ENCODE data around the gene PITX2.
"Not testable (repeated sequence)": the region's sequence is repeated elsewhere in the genome, so short reads cannot be mapped to it uniquely, and the experiment has no call there.

Gene PITX2

GRCh38 chr4:110611968-110612447 lies 10.9 kb downstream of the PITX2 start:
- no peak for DNase-seq (ENCODE audit: low read depth in 2 of 2)

- no peak for DNase-seq (ENCODE audit: low read depth in 2 of 2)
Observed at GRCh38 chr4:110610940-110611831, 11.7 kb downstream of the PITX2 start.

- no peak for DNase-seq (ENCODE audit: low read depth in 2 of 2)
Observed at GRCh38 chr4:110610620-110610939, 12.3 kb downstream of the PITX2 start.

GRCh38 chr4:110609044-110609750 lies 13.7 kb downstream of the PITX2 start:
- DNase-seq (ENCODE audit: low read depth in 2 of 2): no peak

GRCh38 chr4:110605077-110605476 lies 17.8 kb downstream of the PITX2 start:
- DNase-seq (ENCODE audit: low read depth in 2 of 2): no peak

- DNase-seq (ENCODE audit: low read depth in 2 of 2): no peak
Observed at GRCh38 chr4:110602061-110602460, 20.8 kb downstream of the PITX2 start.

- DNase-seq (ENCODE audit: low read depth in 2 of 2): no peak
Observed at GRCh38 chr4:110597582-110597981, 25.3 kb downstream of the PITX2 start.

GRCh38 chr4:110596431-110596830 lies 26.4 kb downstream of the PITX2 start:
- DNase-seq (ENCODE audit: low read depth in 2 of 2): no peak

GRCh38 chr4:110595583-110595982 lies 27.3 kb downstream of the PITX2 start:
- DNase-seq (ENCODE audit: low read depth in 2 of 2): no peak

- DNase-seq (ENCODE audit: low read depth in 2 of 2): no peak
Observed at GRCh38 chr4:110589297-110589696, 33.6 kb downstream of the PITX2 start.

GRCh38 chr4:110587666-110588285 lies 35.1 kb downstream of the PITX2 start:
- DNase-seq (ENCODE audit: low read depth in 2 of 2): no peak

- no peak for DNase-seq (ENCODE audit: low read depth in 2 of 2)
Observed at GRCh38 chr4:110586131-110586850, 36.6 kb downstream of the PITX2 start.

GRCh38 chr4:110576696-110577095 lies 46.2 kb downstream of the PITX2 start:
- DNase-seq (ENCODE audit: low read depth in 2 of 2): not testable (repeated sequence)
